ENCODE results near the gene GIPR. TPM values are rescaled to one million over a fixed set of nuclear protein-coding genes. Genes with fewer than 3 reads are reported as not detected.
"Not testable (repeated sequence)": the region's sequence is repeated elsewhere in the genome, so short reads cannot be mapped to it uniquely, and the experiment has no call there.

Gene GIPR, protein sequence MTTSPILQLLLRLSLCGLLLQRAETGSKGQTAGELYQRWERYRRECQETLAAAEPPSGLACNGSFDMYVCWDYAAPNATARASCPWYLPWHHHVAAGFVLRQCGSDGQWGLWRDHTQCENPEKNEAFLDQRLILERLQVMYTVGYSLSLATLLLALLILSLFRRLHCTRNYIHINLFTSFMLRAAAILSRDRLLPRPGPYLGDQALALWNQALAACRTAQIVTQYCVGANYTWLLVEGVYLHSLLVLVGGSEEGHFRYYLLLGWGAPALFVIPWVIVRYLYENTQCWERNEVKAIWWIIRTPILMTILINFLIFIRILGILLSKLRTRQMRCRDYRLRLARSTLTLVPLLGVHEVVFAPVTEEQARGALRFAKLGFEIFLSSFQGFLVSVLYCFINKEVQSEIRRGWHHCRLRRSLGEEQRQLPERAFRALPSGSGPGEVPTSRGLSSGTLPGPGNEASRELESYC
- total RNA-seq (2014; rRNA removed; shearing (Covaris generic)): 0.81 TPM in 1 of 2 replicates, not detected in the other

DNA sequence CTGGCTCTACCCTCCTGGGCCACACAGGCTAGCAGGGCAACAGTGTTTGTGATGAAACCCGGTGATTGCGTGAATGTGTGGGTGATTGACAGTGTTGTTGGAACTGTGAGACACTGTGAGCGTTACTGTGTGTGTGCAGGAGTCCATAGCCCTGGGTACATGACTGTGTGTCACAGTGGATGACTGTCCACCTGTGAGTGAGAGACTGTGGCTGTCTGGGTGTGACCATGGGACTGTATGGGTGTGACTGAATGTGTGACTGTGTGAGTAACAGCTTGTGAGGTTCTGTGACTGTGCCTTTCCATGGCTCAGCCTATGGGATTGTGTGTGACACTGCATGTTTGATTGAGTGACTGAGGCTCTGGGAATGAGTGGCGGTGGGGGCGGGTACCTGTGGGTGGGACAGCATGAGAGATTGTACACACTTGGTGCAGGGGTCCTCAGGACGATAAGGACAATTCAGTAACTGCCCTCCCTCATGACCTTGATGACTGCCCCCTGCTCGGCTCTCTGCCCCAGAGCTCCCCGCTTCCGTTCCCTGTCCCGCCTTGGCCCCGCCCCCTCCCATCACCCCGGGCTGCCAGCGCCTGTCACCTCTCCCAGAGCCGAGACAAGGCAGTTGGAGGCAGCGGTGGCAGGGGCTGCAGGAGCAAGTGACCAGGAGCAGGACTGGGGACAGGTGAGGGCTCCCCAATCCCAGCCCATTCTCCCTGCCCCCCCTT, at the start of gene GIPR:
GIPR (plus strand) TSS at position 602 of the 722 bp plus-strand sequence. CDS start 1,300 bp downstream, outside the sequence.
- Histone ChIP-seq H3K4me3 (ENCODE audit: insufficient read depth, low read depth, low read length) (peak within 1 kb of the TSS; percentile 48), H3K27me3 (ENCODE audit: control insufficient read depth, insufficient read depth, low read length) (peaks cover 30% of the 10 kb centered on the region), H3K36me3 (replicated peaks; ENCODE audit: control insufficient read depth, insufficient read depth, low read length) (no peaks in the 10 kb centered on the region)
- peak; percentile 91 for DNase-seq

DNA sequence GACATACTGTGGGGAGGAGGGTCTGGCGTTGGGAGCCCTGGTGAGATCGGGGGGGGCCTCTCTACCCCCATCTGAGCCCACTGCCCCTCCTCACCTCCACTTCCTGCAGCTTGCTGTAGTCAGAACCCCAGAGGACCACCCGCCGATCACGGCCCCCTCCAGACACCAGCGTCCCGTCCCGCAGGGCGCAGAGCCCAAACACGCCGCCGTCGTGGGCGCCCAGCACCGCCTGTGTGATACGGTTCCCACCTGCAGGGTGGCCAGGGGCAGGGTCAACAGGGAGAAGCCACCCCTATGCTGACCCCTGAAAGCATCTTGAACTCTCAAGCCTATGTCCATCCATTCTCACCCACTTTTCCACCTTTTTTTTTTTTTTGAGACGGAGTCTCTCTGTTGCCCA, 46.6 kb upstream of the GIPR start:
- H3K27me3 ChIP-seq (ENCODE audit: control insufficient read depth, insufficient read depth, low read length): no peaks in the 10 kb centered on the region
- peaks cover 2% of the 10 kb centered on the region for H3K36me3 ChIP-seq (replicated peaks; ENCODE audit: control insufficient read depth, insufficient read depth, low read length)
- peak; percentile 44 for DNase-seq
- H3K4me3 ChIP-seq (ENCODE audit: insufficient read depth, low read depth, low read length): no peak overlapping the region

DNA sequence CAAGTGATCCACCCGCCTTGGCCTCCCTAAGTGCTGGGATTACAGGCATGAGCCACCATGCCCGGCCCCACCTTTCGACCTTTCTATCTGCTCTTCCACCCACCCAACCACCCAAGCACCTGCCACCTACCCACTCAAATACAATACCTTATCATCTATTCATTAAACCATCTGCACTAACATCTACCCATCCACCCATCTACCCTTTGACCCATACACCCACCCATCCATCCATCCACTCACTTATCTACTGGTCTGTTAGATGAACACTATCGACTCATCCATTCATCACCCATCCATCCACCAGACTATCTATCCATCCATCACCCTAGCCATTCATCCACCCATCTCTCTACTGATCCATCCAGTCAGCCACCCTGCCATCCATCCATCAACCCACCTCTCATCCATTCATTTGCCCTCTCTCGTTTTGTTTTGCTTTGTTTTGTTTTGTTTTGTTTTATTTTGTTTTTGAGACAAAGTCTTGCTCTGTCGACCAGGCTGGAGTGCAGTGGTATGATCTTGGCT, 46.0 kb upstream of the GIPR start:
- H3K27me3 ChIP-seq (ENCODE audit: control insufficient read depth, insufficient read depth, low read length): no peaks in the 10 kb centered on the region
- no peak for DNase-seq
- no peak overlapping the region for H3K4me3 ChIP-seq (ENCODE audit: insufficient read depth, low read depth, low read length)
- H3K36me3 ChIP-seq (replicated peaks; ENCODE audit: control insufficient read depth, insufficient read depth, low read length): peaks cover 2% of the 10 kb centered on the region

DNA sequence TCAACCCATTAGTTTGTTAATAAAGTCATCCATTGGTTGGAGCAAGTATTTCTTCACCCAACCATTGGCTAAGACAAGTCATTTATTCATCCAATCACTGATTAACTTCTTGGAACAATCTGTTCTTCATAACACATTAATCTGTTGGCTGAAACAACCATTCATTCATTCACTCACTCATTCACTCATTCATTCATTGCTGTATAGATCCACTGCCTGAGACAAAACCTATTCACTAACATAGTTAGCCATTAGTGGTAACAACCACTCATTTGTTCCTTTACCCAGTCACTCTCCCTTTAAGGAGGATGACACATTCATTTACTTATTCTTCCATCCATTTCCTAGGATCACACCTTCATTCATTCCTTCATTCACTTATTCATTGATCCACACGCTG, 44.0 kb upstream of the GIPR start:
- Histone ChIP-seq H3K27me3 (ENCODE audit: control insufficient read depth, insufficient read depth, low read length) (no peaks in the 10 kb centered on the region), H3K36me3 (replicated peaks; ENCODE audit: control insufficient read depth, insufficient read depth, low read length) (peaks cover 3% of the 10 kb centered on the region), H3K4me3 (ENCODE audit: insufficient read depth, low read depth, low read length) (no peak overlapping the region)
- no peak for DNase-seq

DNA sequence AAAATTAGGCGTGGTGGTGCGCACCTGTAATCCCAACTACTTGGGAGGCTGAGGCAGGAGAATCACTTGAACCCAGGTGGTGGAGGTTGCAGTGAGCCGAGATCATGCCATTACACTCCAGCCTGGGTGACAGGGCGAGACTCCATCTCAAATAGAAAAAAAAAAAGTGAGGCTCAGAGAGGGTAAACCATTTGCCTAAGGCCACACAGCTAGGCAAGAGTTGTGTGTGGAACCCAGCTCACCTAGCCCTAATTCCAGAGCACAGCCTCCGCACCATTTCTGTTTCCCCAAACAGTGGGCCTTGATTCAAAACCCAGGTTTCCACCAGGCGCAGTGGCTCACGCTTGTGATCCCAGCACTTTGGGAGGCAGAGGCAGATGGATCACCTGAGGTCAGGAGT, 39.8 kb upstream of the GIPR start:
- not testable (repeated sequence) for H3K4me3 ChIP-seq (ENCODE audit: insufficient read depth, low read depth, low read length); H3K36me3 ChIP-seq (replicated peaks; ENCODE audit: control insufficient read depth, insufficient read depth, low read length); DNase-seq; H3K27me3 ChIP-seq (ENCODE audit: control insufficient read depth, insufficient read depth, low read length)

DNA sequence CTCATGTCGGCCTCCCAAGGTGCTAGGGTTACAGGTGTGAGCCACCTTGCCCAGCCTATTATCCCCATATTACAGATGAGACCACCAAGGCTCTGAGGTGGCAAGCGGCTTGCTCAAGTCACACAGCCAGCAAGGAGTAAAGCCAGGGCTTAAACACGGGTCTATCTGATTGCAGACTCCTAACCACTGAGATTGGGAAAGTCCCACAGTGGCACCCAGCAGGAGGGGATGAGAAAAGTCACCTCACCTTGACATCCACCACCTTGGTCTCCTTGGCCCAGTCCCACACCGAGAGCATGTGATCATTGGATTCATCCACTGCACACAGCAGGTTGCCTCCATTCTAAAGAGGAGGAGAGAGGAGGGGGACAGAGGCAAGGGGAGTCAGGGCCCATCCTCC, 38.3 kb upstream of the GIPR start:
- H3K36me3 ChIP-seq (replicated peaks; ENCODE audit: control insufficient read depth, insufficient read depth, low read length): peaks cover 1% of the 10 kb centered on the region; the same call in 1 of the 2 replicates
- no peaks in the 10 kb centered on the region for H3K27me3 ChIP-seq (ENCODE audit: control insufficient read depth, insufficient read depth, low read length)
- DNase-seq: no peak
- no peak overlapping the region for H3K4me3 ChIP-seq (ENCODE audit: insufficient read depth, low read depth, low read length)

DNA sequence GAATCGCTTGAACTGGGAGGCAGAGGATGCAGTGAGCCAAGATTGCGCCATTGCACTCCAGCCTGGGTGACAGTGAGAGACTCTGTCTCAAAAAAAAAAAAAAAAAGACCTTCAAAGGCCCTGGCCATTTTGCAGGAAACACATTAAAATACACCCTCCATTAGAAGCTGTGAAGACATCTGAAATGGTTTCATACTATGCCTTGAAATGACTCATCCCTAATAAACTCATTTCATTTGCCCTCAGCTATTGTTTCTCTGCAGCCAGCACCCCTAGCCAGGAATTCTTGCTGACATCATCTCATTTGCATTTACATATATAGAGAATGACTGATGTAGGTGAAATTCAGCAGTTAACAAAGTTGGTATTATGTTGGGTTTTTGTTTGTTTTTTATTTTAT, 37.6 kb upstream of the GIPR start:
- Histone ChIP-seq H3K27me3 (ENCODE audit: control insufficient read depth, insufficient read depth, low read length) (no peaks in the 10 kb centered on the region), H3K4me3 (ENCODE audit: insufficient read depth, low read depth, low read length) (no peak overlapping the region), H3K36me3 (replicated peaks; ENCODE audit: control insufficient read depth, insufficient read depth, low read length) (peaks cover 1% of the 10 kb centered on the region; the same call in 1 of the 2 replicates)
- DNase-seq: peak; percentile 61

DNA sequence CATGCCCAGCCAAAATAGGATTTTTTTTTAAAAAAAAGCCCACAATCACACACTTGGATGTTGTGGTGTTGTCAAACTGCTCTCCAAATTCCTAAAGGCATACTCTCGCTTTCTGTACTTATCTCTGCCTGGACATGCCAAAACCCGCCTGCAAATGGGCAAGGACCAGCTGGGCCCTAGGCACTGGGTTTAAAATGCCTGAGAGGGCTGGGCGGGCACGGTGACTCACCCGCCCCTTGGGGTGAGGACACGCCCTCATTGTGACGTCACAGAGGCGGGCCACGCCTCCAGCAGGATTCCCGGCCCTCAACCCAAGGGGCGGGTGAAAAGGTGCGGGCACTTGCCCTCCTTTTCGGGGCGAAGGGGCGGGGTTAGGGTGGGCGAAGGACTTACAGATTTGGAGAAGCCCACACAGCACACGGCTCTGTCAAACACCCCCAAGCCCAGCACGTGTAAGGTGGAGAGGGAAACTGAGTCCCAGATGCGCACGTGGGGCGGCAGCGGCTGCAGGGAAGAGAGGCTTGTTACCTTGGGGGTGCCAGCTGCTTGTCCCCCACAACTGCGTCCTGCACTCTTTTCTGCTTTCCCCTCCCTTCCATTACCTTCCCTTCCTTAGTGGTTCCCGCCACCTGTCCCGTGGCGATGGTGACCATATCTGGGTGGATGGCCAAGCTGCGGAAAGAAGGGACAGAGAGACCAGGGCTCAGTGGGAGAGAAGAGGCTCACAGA, 35.4 kb upstream of the GIPR start:
- Histone ChIP-seq H3K36me3 (replicated peaks; ENCODE audit: control insufficient read depth, insufficient read depth, low read length) (0 out of 2 replicates have a peak, but pooled peaks cover 1% of the 10 kb centered on the region), H3K27me3 (ENCODE audit: control insufficient read depth, insufficient read depth, low read length) (no peaks in the 10 kb centered on the region), H3K4me3 (ENCODE audit: insufficient read depth, low read depth, low read length) (peak overlapping the region; percentile 33)
- DNase-seq: peak; percentile 99

DNA sequence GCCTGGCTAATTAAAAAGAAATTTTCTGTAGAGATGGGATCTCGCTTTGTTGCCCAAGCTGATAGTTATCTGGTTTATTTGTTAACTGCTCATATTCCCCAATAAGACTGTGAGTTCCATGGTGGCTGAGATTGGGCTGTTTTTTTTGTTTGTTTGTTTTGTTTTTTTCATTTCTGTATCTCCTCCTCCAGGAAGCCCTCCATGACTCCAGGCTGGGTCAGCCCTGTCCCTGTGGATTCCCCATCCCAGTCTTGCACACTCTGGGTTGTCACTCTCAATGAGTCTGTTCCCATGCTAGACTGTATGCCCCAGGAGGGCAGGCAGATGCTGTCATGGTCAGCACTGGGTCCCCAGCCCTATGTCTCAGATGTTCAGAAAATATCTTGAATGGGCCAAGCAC, 31.7 kb upstream of the GIPR start:
- no peaks in the 10 kb centered on the region for H3K36me3 ChIP-seq (replicated peaks; ENCODE audit: control insufficient read depth, insufficient read depth, low read length)
- no peak overlapping the region for H3K4me3 ChIP-seq (ENCODE audit: insufficient read depth, low read depth, low read length)

DNA sequence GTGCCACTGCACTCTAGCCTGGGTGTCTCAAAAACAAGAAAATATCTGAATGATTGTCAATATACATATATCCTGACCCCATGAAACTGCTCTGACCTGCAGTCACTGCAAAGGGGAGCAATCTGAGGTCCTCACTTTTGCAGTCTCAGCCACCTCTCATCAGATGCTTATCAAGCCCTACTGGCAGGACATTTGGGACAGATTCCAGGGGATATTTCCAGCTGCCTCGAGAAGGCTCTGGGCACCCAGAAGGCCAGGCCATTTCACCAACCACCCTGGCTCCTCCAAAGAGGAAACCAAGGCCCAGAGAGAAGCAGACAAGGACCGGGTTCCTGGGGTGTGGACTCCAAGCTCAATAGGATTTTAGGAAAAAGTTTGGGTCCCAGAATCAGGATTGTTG, 31.1 kb upstream of the GIPR start:
- no peaks in the 10 kb centered on the region for H3K36me3 ChIP-seq (replicated peaks; ENCODE audit: control insufficient read depth, insufficient read depth, low read length)
- no peak overlapping the region for H3K4me3 ChIP-seq (ENCODE audit: insufficient read depth, low read depth, low read length)
- DNase-seq: no peak
- no peaks in the 10 kb centered on the region for H3K27me3 ChIP-seq (ENCODE audit: control insufficient read depth, insufficient read depth, low read length)

More for the DNA sequence above, 31.7 kb upstream of the GIPR start:
- H3K27me3 ChIP-seq (ENCODE audit: control insufficient read depth, insufficient read depth, low read length): no peaks in the 10 kb centered on the region
- no peak for DNase-seq

DNA sequence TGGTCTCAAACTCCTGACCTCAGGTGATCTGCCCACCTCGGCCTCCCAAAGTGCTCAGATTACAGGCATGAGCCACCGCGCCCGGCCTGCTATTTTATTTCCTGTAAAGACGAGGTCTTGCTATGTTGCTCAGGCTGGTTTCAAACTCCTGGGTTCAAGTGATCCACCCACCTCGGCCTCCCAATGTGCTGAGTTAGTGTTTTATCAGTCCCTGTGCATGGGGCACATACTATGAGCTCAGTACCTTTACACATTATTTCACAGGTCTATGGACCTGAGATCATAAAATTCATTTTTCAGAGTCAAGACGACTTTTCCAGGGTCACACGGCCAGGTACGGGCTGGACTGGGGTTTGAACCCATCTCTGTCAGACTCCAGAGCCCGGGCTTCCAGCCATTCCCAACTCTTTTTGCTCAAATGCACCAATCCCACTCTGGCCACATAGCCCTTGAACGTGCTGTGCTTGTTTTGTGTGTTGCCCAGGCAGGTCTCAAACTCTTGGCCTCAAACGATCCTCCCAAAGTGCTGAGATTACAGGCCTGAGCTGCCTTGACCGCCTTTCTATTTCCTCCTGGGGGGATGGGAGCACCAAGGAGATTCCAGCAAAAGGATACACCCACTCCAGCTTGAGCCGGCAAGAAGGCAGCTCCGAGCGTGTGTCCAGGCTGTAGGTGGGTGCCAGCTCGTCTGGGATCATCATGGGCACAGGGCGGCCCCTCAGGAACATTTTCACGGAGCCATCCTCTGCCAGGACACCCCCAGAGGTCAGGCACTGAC, 29.9 kb upstream of the GIPR start:
- no peaks in the 10 kb centered on the region for H3K36me3 ChIP-seq (replicated peaks; ENCODE audit: control insufficient read depth, insufficient read depth, low read length)
- peak overlapping the region; percentile 59 for H3K4me3 ChIP-seq (ENCODE audit: insufficient read depth, low read depth, low read length)
- H3K27me3 ChIP-seq (ENCODE audit: control insufficient read depth, insufficient read depth, low read length): peaks cover 1% of the 10 kb centered on the region; the same call in 1 of the 2 replicates
- DNase-seq: peak; percentile 55

DNA sequence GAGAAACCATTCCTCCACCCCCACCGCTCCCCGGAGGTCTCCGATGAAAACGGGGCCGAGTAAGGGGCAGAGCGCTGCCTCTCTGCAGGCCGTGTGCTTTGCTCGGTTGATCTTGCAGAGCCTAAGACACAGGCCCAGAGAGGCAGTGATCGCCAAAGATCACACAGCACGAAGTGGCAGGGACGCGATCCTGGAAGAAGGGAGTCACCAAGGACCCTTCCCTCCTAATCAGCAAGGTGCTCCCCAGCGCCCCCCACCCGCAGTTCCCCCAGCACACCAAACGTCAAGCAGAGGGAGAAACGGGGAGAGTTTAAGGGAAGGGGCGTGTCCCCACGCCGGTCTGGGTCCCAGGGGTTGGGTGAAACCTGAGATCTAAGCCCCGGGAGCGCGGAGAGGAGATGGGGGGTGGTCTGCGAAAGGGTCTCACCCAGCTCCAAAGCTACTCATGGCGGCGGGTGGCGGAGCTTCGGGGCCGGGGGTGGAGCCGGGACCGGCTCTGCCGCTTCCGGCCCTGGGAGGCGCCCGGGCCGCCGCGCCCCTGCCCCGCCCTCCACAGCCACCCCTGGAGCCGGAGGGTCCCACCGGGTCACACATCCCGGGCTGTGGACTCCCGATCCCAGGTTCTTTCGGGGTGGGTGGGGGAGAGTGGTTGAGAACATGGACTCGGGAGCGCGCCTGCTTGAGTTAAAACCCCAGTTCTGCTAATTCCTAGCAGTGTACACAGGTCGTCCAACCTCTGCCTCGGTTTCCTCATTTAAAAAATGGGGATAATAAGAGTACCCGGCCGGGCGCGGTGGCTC, 28.9 kb upstream of the GIPR start, which contains the start of gene EML2:
EML2 (minus strand) TSS at position 468 of the 800 bp plus-strand sequence; CDS start at position 447, 21 bp downstream.
- Histone ChIP-seq H3K27me3 (ENCODE audit: control insufficient read depth, insufficient read depth, low read length) (peaks cover 3% of the 10 kb centered on the region; the same call in 1 of the 2 replicates), H3K4me3 (ENCODE audit: insufficient read depth, low read depth, low read length) (peak within 1 kb of the TSS; percentile 59), H3K36me3 (replicated peaks; ENCODE audit: control insufficient read depth, insufficient read depth, low read length) (no peaks in the 10 kb centered on the region)
- DNase-seq: peak; percentile 95

DNA sequence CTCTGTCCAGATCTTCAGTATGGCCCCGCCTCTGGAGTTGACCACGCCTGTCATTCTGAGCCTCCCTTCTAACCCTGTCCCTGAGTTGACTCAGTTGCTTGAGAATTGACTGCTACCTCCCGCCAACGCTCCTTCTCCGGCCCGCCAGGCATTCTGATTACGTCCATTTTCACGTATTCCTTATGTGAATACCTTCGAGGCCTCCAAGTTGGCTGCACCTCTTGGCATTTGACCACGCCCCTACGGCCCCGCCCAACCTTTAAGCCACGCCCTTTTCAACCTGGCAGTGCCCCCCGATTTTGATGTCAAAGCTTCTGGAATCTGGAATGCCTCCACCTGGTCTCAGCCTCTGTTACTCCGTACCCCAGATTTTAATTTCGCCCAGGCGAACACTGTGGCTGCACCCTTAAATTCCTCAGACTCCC, 27.2 kb upstream of the GIPR start:
- Histone ChIP-seq H3K27me3 (ENCODE audit: control insufficient read depth, insufficient read depth, low read length) (peaks cover 8% of the 10 kb centered on the region), H3K36me3 (replicated peaks; ENCODE audit: control insufficient read depth, insufficient read depth, low read length) (no peaks in the 10 kb centered on the region), H3K4me3 (ENCODE audit: insufficient read depth, low read depth, low read length) (peak overlapping the region; percentile 38)
- DNase-seq: peak; percentile 78
